K562 (cell line): Measurements from ENCODE around the gene FARSA. TPM values are rescaled to one million over a fixed set of nuclear protein-coding genes. Genes with fewer than 3 reads are reported as not detected.
"Not testable (repeated sequence)": the region's sequence is repeated elsewhere in the genome, so short reads cannot be mapped to it uniquely, and the experiment has no call there.

Source experiments
- ARID2 ChIP-seq: fragments of 450-650 bp; IDR thresholded peaks from 2 replicates; pipeline ENCODE4 v1.6.1; 2017; ENCODE audit warnings: antibody characterized with exemption, mild to moderate bottlenecking
- BCOR ChIP-seq: fragments of 450-650 bp; IDR thresholded peaks from 2 replicates; pipeline ENCODE4 v1.6.1; 2016
- CGGBP1 ChIP-seq: fragments of 250-450 bp; sonication (Bioruptor Pico); IDR thresholded peaks from 2 replicates; pipeline ENCODE4 v1.9.0; 2021; ENCODE audit warnings: mild to moderate bottlenecking
- CSDE1 ChIP-seq, 2 experiments: fragments of 450-650 bp; IDR thresholded peaks; 2 replicates each; pipeline ENCODE4 v1.6.1; 2016; ENCODE audit warnings: mild to moderate bottlenecking in 1 of 2
- ELF4 ChIP-seq: fragments of 450-650 bp; formaldehyde crosslinking; IDR thresholded peaks from 2 replicates; pipeline ENCODE4 v1.4.0; 2022; ENCODE audit warnings: missing genetic modification characterization
- EP400 ChIP-seq: fragments of 450-650 bp; IDR thresholded peaks from 2 replicates; pipeline ENCODE4 v1.6.1; 2017; ENCODE audit warnings: antibody characterized with exemption, mild to moderate bottlenecking, moderate library complexity
- GABPB2 ChIP-seq: fragments of 250-450 bp; sonication (Bioruptor Pico); conservative IDR thresholded peaks from 2 replicates; pipeline ENCODE4 v1.5.1; 2021; ENCODE audit warnings: mild to moderate bottlenecking
- HDAC1 ChIP-seq, 2 experiments: fragments of 450-650 bp; IDR thresholded peaks; 2 replicates each; pipeline ENCODE4 v1.6.1; 2016 to 2017; ENCODE audit warnings: inconsistent platforms in 1 of 2, mild to moderate bottlenecking in 1 of 2, moderate library complexity in 1 of 2
- HDGF ChIP-seq: fragments of 450-650 bp; IDR thresholded peaks from 2 replicates; pipeline ENCODE4 v1.6.1; 2016
- HLTF ChIP-seq: fragments of 450-650 bp; IDR thresholded peaks from 2 replicates; pipeline ENCODE4 v1.6.1; 2016
- KDM5B ChIP-seq: fragments of 200-600 bp; sonication (generic); IDR thresholded peaks from 2 replicates; pipeline ENCODE4 v1.6.1; 2012; ENCODE audit warnings: low read depth, mild to moderate bottlenecking, moderate library complexity, low read length, control low read depth, inconsistent platforms; ENCODE audit not compliant: insufficient replicate concordance
- MLLT1 ChIP-seq, 2 experiments: fragments of 450-650 bp; IDR thresholded peaks; 2 replicates each; pipeline ENCODE4 v1.6.1; 2016
- MTA3 ChIP-seq: fragments of 450-650 bp; formaldehyde crosslinking; IDR thresholded peaks from 2 replicates; pipeline ENCODE4 v1.6.1; 2017; ENCODE audit warnings: mild to moderate bottlenecking, borderline replicate concordance
- NBN ChIP-seq: fragments of 450-650 bp; IDR thresholded peaks from 2 replicates; pipeline ENCODE4 v1.6.1; 2016; ENCODE audit warnings: low read depth, mild to moderate bottlenecking
- OTX1 ChIP-seq: fragments of 450-650 bp; formaldehyde crosslinking; IDR thresholded peaks from 2 replicates; pipeline ENCODE4 v1.4.0; 2022; ENCODE audit warnings: mild to moderate bottlenecking
- RAD21 ChIP-seq, 2 experiments: fragments of 250-450 bp in 1 of 2; fragments of 450-650 bp in 1 of 2; sonication (Bioruptor Pico) in 1 of 2; formaldehyde crosslinking in 1 of 2; IDR thresholded peaks in 1 of 2; conservative IDR thresholded peaks in 1 of 2; 2 replicates each; pipeline versions ENCODE4 v1.4.0 to v1.8.0; 2020 to 2022; ENCODE audit warnings: mild to moderate bottlenecking in 2 of 2, moderate library complexity in 1 of 2
- RBM25 ChIP-seq: fragments of 200-400 bp; formaldehyde crosslinking; IDR thresholded peaks from 2 replicates; pipeline ENCODE4 v1.6.1; 2018; ENCODE audit warnings: low read length, low read depth, moderate library complexity; ENCODE audit not compliant: severe bottlenecking
- ZBTB2 ChIP-seq: fragments of 450-650 bp; IDR thresholded peaks from 2 replicates; pipeline ENCODE4 v1.6.1; 2016; ENCODE audit warnings: antibody characterized with exemption
- polyA plus RNA-seq, 8 experiments: library from polyadenylated mRNA; depleted of rRNA in 4 of 8; stranded (reverse) in 5 of 8; unstranded in 3 of 8; fragments of >200 nt; fragmentation: Nextera tagmentation in 2 of 8; fragmentation: Illumina TruSeq in 1 of 8; extraction: Ambion mirVana in 2 of 8; extraction: Trizol in 1 of 8; gene quantifications; 2 replicates each; pipeline versions ENCODE4 v1.2.1 to v1.2.3, GENCODE V29; 2011 to 2014; ENCODE audit warnings: inconsistent platforms in 1 of 8, missing spikeins in 1 of 8
- total RNA-seq, 7 experiments: library from RNA; depleted of rRNA in 6 of 7; stranded (reverse); fragments of >200 nt in 6 of 7; fragmentation: Illumina TruSeq in 2 of 7; extraction: Trizol in 2 of 7; gene quantifications; 2 replicates each; pipeline versions ENCODE4 v1.2.1 to v1.2.3, GENCODE V29; 2011 to 2021; ENCODE audit warnings: low replicate concordance in 1 of 7
- TF ChIP-seq, protein P1 (sequence below): fragments of 450-650 bp; IDR thresholded peaks from 2 replicates; pipeline ENCODE4 v1.7.1; 2018; ENCODE audit warnings: mild to moderate bottlenecking, low read depth; ENCODE audit not compliant: partially characterized antibody
- TF ChIP-seq, protein P2 (sequence below), 2 experiments: IDR thresholded peaks in 1 of 2; conservative IDR thresholded peaks in 1 of 2; 2 replicates each; pipeline ENCODE4 v1.6.1; 2016; ENCODE audit warnings: low read depth in 2 of 2, mild to moderate bottlenecking in 1 of 2, missing compliant biosample characterization in 1 of 2, missing genetic modification characterization in 1 of 2, moderate library complexity in 1 of 2

The FARSA gene
- total and polyA plus RNA-seq, 9 of the 15 experiments (the other 6 are each of a cell fraction or from before 2014, with no cell fraction given), result 25.2 to 237 (median 89.6) TPM

- TF ChIP-seq MTA3 (0 out of 2 replicates have a peak, but pooled peaks have one; percentile 16), BCOR (peak; percentile 81), CSDE1 (IDR thresholded peaks at IDR 0.05) (0 out of 4 replicates have a peak, but pooled peaks of 1 of the 2 experiments have one; percentile 70), NBN (peak; percentile 81), ZBTB2 (peak; percentile 70; the same call in 1 of the 2 replicates), MLLT1 (IDR thresholded peaks at IDR 0.05) (peak; percentile 88 to 95), GABPB2 (CRISPR knock-in tag) (0 out of 2 replicates have a peak, but pooled peaks have one; percentile 37), ELF4 (peak; percentile 92), OTX1 (peak; percentile 81; the same call in 1 of the 2 replicates), RAD21 (CRISPR knock-in tag; conservative IDR thresholded peaks at IDR 0.05 in 1 of 2, IDR thresholded peaks at IDR 0.05 in 1 of 2) (peak in 1 of 2 experiments; percentile 15; a peak in 3 of 4 replicates), HDAC1 (IDR thresholded peaks at IDR 0.05) (peak in 1 of 2 experiments; percentile 98; a peak in 3 of 4 replicates), CGGBP1 (CRISPR knock-in tag) (0 out of 2 replicates have a peak, but pooled peaks have one; percentile 40), EP400 (peak; percentile 77), HLTF (peak; percentile 98), HDGF (peak; percentile 94; the same call in 1 of the 2 replicates), KDM5B (peak; percentile 61), RBM25 (peak; percentile 49), ARID2 (peak; percentile 76)
- TF ChIP-seq, protein P1, sequence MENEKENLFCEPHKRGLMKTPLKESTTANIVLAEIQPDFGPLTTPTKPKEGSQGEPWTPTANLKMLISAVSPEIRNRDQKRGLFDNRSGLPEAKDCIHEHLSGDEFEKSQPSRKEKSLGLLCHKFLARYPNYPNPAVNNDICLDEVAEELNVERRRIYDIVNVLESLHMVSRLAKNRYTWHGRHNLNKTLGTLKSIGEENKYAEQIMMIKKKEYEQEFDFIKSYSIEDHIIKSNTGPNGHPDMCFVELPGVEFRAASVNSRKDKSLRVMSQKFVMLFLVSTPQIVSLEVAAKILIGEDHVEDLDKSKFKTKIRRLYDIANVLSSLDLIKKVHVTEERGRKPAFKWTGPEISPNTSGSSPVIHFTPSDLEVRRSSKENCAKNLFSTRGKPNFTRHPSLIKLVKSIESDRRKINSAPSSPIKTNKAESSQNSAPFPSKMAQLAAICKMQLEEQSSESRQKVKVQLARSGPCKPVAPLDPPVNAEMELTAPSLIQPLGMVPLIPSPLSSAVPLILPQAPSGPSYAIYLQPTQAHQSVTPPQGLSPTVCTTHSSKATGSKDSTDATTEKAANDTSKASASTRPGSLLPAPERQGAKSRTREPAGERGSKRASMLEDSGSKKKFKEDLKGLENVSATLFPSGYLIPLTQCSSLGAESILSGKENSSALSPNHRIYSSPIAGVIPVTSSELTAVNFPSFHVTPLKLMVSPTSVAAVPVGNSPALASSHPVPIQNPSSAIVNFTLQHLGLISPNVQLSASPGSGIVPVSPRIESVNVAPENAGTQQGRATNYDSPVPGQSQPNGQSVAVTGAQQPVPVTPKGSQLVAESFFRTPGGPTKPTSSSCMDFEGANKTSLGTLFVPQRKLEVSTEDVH, result peak; percentile 48
- TF ChIP-seq, protein P2, sequence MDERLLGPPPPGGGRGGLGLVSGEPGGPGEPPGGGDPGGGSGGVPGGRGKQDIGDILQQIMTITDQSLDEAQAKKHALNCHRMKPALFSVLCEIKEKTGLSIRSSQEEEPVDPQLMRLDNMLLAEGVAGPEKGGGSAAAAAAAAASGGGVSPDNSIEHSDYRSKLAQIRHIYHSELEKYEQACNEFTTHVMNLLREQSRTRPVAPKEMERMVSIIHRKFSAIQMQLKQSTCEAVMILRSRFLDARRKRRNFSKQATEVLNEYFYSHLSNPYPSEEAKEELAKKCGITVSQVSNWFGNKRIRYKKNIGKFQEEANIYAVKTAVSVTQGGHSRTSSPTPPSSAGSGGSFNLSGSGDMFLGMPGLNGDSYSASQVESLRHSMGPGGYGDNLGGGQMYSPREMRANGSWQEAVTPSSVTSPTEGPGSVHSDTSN (CRISPR knock-in tag; IDR thresholded peaks at IDR 0.05; ENCODE audit: low read depth), result not testable (repeated sequence)
- TF ChIP-seq, protein P2 (tag; conservative IDR thresholded peaks at IDR 0.05; ENCODE audit: low read depth), result 0 out of 2 replicates have a peak, but pooled peaks have one; percentile 5
Observed at GRCh38 chr19:12890299-12890786, 43.2 kb downstream of the FARSA start (continued).
